ENCODE results near the gene FAM120C.

Gene FAM120C

DNA sequence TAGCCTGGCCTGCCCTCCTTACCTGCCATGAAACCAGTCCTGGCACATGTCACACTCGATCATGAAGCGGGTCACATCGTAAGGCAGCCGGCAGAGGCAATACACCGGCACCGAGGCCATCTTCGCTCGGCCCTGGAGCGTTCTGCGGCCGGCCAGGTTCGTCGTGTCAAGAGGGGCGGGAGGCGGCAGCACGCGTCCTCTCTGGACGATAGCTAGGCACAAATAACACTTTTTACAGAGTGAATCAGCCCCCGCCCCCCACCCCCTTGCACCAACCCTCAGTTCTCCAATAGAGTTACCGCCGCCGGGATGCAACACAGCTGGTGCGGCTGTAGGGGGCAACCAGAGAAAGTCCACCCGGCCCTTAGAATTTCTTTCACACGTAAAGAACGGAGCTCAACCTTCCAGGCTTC, 140.4 kb downstream of the FAM120C start:
- no peaks in the 10 kb centered on the region for H3K27me3 Mint-ChIP-seq
- ATAC-seq (replicated peaks) (peak in 1 of 2 donors; percentile 9), DNase-seq (peak; percentile 4)
- no peaks in the 10 kb centered on the region for H3K9me3 Mint-ChIP-seq
- peak overlapping the region; percentile 98 for H3K27ac Mint-ChIP-seq
- H3K36me3 Mint-ChIP-seq: peaks cover 2 to 7% of the 10 kb centered on the region in 2 donors
- peaks cover 5 to 21% of the 10 kb centered on the region in 2 donors for H3K4me1 Mint-ChIP-seq
- H3K4me3 Mint-ChIP-seq: peak overlapping the region; percentile 93 to 96

DNA sequence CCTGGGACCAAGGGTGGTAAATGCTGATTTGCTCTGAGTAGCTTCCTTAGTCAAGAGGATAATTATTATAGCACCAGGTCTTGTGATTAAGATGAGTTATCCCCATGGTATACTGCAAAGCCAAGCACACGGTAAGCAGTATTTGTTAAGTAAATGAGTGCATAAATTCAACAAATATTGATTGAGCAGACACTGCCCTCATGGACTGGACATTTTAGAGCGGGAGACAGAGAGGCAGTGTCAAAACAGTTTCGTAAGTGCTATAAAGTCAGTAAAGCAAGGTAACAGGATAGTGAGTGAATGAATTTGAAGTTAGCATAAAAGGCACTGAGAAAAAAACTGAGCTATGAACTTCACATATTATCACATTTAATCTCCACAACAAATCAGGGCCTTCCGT, 152.7 kb downstream of the FAM120C start:
- no peaks in the 10 kb centered on the region for H3K27me3 Mint-ChIP-seq

DNA sequence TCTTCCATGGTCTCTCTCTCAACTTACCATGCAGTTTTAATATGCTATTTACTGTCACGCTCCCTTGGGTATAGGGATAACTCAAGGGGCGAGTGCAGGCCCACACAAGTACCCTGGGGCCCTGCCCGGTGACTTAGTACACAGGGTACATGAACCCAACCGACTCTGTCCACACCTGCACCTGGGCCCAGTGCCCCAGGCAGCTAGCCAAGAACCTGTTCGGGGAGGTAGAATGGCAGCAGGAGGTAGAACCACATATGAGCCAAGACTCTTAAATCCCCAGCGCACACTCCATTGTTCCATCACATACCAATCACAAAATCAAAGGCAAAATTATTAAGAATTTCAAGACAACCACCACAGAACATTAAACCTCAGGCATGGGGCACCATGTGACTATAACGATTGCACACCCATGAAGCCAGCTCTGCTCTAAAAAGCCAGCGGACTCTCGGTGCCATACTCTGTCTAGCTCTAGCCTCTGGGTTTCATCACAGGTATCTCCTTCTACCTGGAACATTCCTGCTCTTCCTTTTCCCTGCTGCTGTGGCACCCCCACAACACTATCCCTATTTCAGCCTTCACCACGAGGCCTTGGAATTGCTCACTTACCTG, 153.4 kb downstream of the FAM120C start:
- no peaks in the 10 kb centered on the region for H3K27me3 Mint-ChIP-seq
- no peak overlapping the region for H3K4me3 Mint-ChIP-seq
- peaks cover 0 to 2% of the 10 kb centered on the region in 2 donors for H3K9me3 Mint-ChIP-seq
- H3K36me3 Mint-ChIP-seq: peaks cover 25 to 36% of the 10 kb centered on the region in 2 donors
- ATAC-seq (replicated peaks) (no peak), DNase-seq (no peak)
- no peaks in the 10 kb centered on the region for H3K4me1 Mint-ChIP-seq
- H3K27ac Mint-ChIP-seq: no peak overlapping the region

More for the DNA sequence above, 152.7 kb downstream of the FAM120C start:
- Mint-ChIP-seq H3K27ac (no peak overlapping the region), H3K36me3 (peaks cover 23 to 36% of the 10 kb centered on the region in 2 donors), H3K4me1 (no peaks in the 10 kb centered on the region), H3K4me3 (no peak overlapping the region), H3K9me3 (peaks cover 0 to 2% of the 10 kb centered on the region in 2 donors)
- DNase-seq (no peak), ATAC-seq (replicated peaks) (no peak)

DNA sequence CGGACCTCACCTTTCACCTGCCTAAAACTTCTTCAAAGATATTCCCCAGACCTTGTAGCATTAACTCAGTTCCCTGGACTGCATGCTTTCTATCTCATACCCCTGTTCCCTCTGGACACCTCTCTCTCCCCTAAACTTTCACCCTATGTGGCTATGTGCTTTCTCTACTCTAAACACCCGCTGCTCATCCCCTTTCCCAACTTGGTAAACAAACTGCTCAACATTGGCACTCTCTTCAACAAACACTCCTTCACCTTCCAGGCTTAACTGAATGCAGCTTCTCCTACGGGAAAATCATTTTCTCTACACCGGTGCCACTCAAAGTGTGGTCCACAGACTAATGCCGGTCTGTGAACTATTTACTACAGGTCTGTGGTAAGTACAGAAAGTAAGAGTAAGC, 158.7 kb downstream of the FAM120C start:
- Mint-ChIP-seq H3K27ac (no peak overlapping the region), H3K36me3 (peaks cover 21 to 35% of the 10 kb centered on the region in 2 donors), H3K4me3 (no peak overlapping the region), H3K27me3 (no peaks in the 10 kb centered on the region), H3K9me3 (peaks cover 0 to 2% of the 10 kb centered on the region in 2 donors), H3K4me1 (no peaks in the 10 kb centered on the region)
- DNase-seq: no peak
- no peak for ATAC-seq (replicated peaks)
